ENCODE measurements around the gene KAT6B.

GRCh38 chr10:74925708-74926107 lies 99.3 kb downstream of the KAT6B start:
- TF ChIP-seq ZNF510 (tag by site-specific recombination; IDR thresholded peaks at IDR 0.05; ENCODE audit: insufficient replicate concordance) = no peak
- TF ChIP-seq, protein P1, sequence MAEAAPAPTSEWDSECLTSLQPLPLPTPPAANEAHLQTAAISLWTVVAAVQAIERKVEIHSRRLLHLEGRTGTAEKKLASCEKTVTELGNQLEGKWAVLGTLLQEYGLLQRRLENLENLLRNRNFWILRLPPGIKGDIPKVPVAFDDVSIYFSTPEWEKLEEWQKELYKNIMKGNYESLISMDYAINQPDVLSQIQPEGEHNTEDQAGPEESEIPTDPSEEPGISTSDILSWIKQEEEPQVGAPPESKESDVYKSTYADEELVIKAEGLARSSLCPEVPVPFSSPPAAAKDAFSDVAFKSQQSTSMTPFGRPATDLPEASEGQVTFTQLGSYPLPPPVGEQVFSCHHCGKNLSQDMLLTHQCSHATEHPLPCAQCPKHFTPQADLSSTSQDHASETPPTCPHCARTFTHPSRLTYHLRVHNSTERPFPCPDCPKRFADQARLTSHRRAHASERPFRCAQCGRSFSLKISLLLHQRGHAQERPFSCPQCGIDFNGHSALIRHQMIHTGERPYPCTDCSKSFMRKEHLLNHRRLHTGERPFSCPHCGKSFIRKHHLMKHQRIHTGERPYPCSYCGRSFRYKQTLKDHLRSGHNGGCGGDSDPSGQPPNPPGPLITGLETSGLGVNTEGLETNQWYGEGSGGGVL (tag by site-specific recombination; IDR thresholded peaks at IDR 0.05) = no peak

Data from HEK293 (cell line).